ENCODE data around the gene OR4D9.
"Not testable (repeated sequence)": the region's sequence is repeated elsewhere in the genome, so short reads cannot be mapped to it uniquely, and the experiment has no call there.

Gene OR4D9

DNA sequence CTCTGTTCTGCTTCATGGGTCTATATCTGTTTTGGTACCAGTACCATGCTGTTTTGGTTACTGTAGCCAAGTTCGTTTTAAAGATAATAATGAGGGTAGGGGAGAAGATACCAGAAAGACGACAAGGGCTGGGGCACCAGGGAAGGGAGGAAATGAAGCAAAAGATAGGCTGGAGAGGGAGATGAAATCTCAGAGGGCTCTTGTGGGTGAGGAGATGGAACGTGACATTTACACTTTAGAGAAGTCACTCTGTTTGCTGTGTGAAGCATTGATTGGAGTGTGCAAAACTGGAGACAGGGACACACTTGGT lies 33.5 kb downstream of the OR4D9 start:
- Histone ChIP-seq H4K8ac (ENCODE audit: low read depth, low read length) (no peak overlapping the region), H3K4me2 (ENCODE audit: low read length) (no peak overlapping the region), H2AK5ac (ENCODE audit: low read length) (no peak overlapping the region), H3K9ac (ENCODE audit: low read length) (no peak overlapping the region), H2BK5ac (ENCODE audit: low read depth, low read length, poor library complexity) (no peak overlapping the region), H3K14ac (ENCODE audit: low read length) (no peak overlapping the region), H3K27ac (ENCODE audit: low read depth, low read length) (no peak overlapping the region), H4K91ac (ENCODE audit: low read depth, low read length) (no peak overlapping the region), H3K4ac (ENCODE audit: low read depth, low read length) (no peak overlapping the region), H3K4me1 (ENCODE audit: control insufficient read depth in 1 of 2, insufficient read depth in 2 of 2, low read length in 2 of 2) (peaks cover 0 to 6% of the 10 kb centered on the region in 2 experiments), H3K27me3 (ENCODE audit: insufficient read depth, low read length) (no peaks in the 10 kb centered on the region), H3K18ac (ENCODE audit: low read length) (no peak overlapping the region), H3K79me1 (ENCODE audit: low read length) (no peaks in the 10 kb centered on the region), H3K23ac (ENCODE audit: low read length) (no peak overlapping the region), H4K12ac (ENCODE audit: low read depth, low read length) (no peak overlapping the region), H3K4me3 (ENCODE audit: low read depth, low read length) (no peak overlapping the region), H2AFZ (ENCODE audit: insufficient read depth, low read length, poor library complexity) (no peak overlapping the region), H3K79me2 (ENCODE audit: control insufficient read depth, insufficient read depth, low read length, poor library complexity) (no peaks in the 10 kb centered on the region), H3K9me3 (ENCODE audit: insufficient read depth, low read depth, low read length) (no peaks in the 10 kb centered on the region), H2BK120ac (ENCODE audit: insufficient read depth, low read length, poor library complexity) (no peak overlapping the region), H2BK12ac (ENCODE audit: low read length) (no peak overlapping the region), H3K36me3 (ENCODE audit: control insufficient read depth in 1 of 2, insufficient read depth in 2 of 2, low read length in 2 of 2) (no peaks in the 10 kb centered on the region)
- WGBS (ENCODE audit: extremely low coverage, insufficient coverage, insufficient read length) = no CpG with 5 or more reads among the region's 3 CpGs
- no peak for DNase-seq

DNA sequence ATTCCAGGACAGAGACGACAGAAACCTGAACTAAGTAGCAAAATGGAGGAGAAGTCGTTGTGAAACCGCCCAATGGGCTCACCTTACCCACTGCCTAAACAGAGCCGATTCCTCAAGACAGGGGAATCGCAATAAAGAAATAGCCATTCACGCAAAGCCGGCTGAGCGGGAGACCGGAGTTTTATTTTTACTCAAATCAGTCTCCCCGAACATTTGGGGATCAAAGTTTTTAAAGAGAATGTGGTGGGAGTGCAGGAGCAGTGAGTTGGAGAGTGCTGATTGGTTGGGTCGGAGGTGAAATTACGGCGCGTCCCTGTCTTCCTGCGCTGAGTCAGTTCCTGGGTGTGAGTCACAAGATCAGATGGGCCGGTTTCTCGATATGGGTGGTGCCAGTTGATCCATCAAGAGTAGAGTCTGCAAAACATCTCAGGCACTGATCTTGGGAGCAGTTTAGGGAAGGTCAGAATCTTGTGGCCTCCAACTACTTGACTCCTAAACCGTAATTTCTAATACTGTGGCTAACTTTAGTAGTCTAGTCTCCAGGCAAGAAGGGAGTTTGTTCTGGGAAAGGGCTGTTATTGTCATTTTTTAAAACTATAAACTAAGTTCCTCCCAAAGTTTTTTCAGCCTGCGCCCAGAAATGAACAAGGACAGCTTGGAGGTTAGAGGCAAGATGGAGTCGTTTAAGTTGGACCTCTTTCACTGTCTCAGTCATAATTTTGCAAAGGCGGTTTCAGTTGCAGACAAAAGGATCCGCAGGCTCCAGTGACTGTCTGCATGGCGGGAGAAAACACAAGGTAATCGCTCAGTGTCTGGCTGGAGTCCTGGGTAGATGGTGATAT lies 34.1 kb downstream of the OR4D9 start:
- no peaks in the 10 kb centered on the region for H3K27me3 ChIP-seq (ENCODE audit: insufficient read depth, low read length)
- H2BK12ac ChIP-seq (ENCODE audit: low read length) = no peak overlapping the region
- H3K9ac ChIP-seq (ENCODE audit: low read length) = no peak overlapping the region
- peaks cover 0 to 6% of the 10 kb centered on the region in 2 experiments for H3K4me1 ChIP-seq (ENCODE audit: control insufficient read depth in 1 of 2, insufficient read depth in 2 of 2, low read length in 2 of 2)
- H3K79me2 ChIP-seq (ENCODE audit: control insufficient read depth, insufficient read depth, low read length, poor library complexity) = no peaks in the 10 kb centered on the region
- H2BK120ac ChIP-seq (ENCODE audit: insufficient read depth, low read length, poor library complexity) = no peak overlapping the region
- no peak overlapping the region for H3K4me3 ChIP-seq (ENCODE audit: low read depth, low read length)
- H2AFZ ChIP-seq (ENCODE audit: insufficient read depth, low read length, poor library complexity) = no peak overlapping the region
- H3K36me3 ChIP-seq (ENCODE audit: control insufficient read depth in 1 of 2, insufficient read depth in 2 of 2, low read length in 2 of 2) = no peaks in the 10 kb centered on the region
- H4K91ac ChIP-seq (ENCODE audit: low read depth, low read length) = no peak overlapping the region
- H3K23ac ChIP-seq (ENCODE audit: low read length) = no peak overlapping the region
- H4K8ac ChIP-seq (ENCODE audit: low read depth, low read length) = no peak overlapping the region
- no CpG with 5 or more reads among the region's 24 CpGs for WGBS (ENCODE audit: extremely low coverage, insufficient coverage, insufficient read length)
- H2BK5ac ChIP-seq (ENCODE audit: low read depth, low read length, poor library complexity) = no peak overlapping the region
- DNase-seq = peak; percentile 76 to 82
- H3K18ac ChIP-seq (ENCODE audit: low read length) = no peak overlapping the region
- no peak overlapping the region for H4K12ac ChIP-seq (ENCODE audit: low read depth, low read length)
- no peaks in the 10 kb centered on the region for H3K79me1 ChIP-seq (ENCODE audit: low read length)
- no peak overlapping the region for H3K27ac ChIP-seq (ENCODE audit: low read depth, low read length)
- no peaks in the 10 kb centered on the region for H3K9me3 ChIP-seq (ENCODE audit: insufficient read depth, low read depth, low read length)
- no peak overlapping the region for H2AK5ac ChIP-seq (ENCODE audit: low read length)
- H3K4ac ChIP-seq (ENCODE audit: low read depth, low read length) = no peak overlapping the region
- no peak overlapping the region for H3K4me2 ChIP-seq (ENCODE audit: low read length)
- no peak overlapping the region for H3K14ac ChIP-seq (ENCODE audit: low read length)

DNA sequence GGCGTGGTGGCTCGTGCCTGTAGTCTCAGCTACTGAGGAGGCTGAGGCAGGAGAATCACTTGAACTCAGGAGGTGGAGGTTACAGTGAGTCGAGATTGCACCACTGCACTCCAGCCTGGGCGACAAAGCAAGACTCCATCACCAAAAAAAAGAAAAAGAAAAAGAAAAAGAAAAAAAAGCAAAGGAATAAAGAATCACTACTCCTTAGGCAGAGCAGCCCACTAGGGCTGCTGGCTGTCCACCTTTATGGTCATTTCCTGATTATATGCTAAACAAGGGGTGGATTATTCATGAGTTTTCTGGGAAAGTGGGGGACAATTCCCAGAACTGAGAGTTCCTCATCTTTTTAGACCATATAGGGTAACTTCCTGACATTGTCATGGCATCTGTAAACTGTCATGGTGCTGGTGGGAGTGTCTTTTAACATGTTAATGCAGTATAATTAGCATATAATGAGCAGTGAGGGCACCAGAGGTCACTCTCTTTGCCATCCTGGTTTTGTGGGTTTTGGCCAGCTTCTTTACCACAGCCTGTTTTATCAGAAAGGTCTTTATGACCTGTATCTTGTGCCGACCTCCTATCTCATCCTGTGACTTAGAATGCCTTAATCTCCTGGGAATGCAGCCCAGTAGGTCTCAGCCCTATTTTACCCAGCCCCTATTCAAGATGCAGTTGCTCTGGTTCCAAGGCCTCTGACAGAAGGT lies 36.4 kb downstream of the OR4D9 start:
- H2AFZ ChIP-seq (ENCODE audit: insufficient read depth, low read length, poor library complexity); H3K18ac ChIP-seq (ENCODE audit: low read length); H3K27me3 ChIP-seq (ENCODE audit: insufficient read depth, low read length); H3K36me3 ChIP-seq (ENCODE audit: control insufficient read depth in 1 of 2, insufficient read depth in 2 of 2, low read length in 2 of 2); H4K8ac ChIP-seq (ENCODE audit: low read depth, low read length); H3K27ac ChIP-seq (ENCODE audit: low read depth, low read length); H3K4ac ChIP-seq (ENCODE audit: low read depth, low read length); H3K23ac ChIP-seq (ENCODE audit: low read length); H4K12ac ChIP-seq (ENCODE audit: low read depth, low read length); H3K79me1 ChIP-seq (ENCODE audit: low read length); H2AK5ac ChIP-seq (ENCODE audit: low read length); H3K79me2 ChIP-seq (ENCODE audit: control insufficient read depth, insufficient read depth, low read length, poor library complexity); H3K9me3 ChIP-seq (ENCODE audit: insufficient read depth, low read depth, low read length); H3K9ac ChIP-seq (ENCODE audit: low read length); H3K4me1 ChIP-seq (ENCODE audit: control insufficient read depth in 1 of 2, insufficient read depth in 2 of 2, low read length in 2 of 2); H3K4me3 ChIP-seq (ENCODE audit: low read depth, low read length); H2BK5ac ChIP-seq (ENCODE audit: low read depth, low read length, poor library complexity); H3K4me2 ChIP-seq (ENCODE audit: low read length); H3K14ac ChIP-seq (ENCODE audit: low read length): not testable (repeated sequence)
- peak overlapping the region; percentile 16 for H2BK12ac ChIP-seq (ENCODE audit: low read length)
- H2BK120ac ChIP-seq (ENCODE audit: insufficient read depth, low read length, poor library complexity) = peak overlapping the region; percentile 46
- no CpG with 5 or more reads among the region's 5 CpGs for WGBS (ENCODE audit: extremely low coverage, insufficient coverage, insufficient read length)
- H4K91ac ChIP-seq (ENCODE audit: low read depth, low read length) = peak overlapping the region; percentile 31
- DNase-seq = peak in 1 of 2 donors; percentile 47

DNA sequence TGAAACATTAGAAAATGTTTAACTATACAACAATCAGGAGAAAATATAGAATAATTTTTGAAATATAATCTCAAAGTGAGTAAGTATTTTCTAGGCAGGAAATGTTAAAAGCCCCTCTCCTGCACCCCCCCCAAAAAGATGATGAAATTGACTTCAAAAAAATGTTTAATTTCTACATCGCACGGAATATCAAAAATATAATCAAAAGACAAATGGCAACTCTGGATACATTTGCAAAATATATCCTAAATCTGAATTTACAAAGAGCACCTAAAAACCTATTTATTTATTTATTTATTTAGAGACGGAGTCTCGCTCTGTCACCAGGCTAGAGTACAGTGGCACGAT lies 36.9 kb downstream of the OR4D9 start:
- Histone ChIP-seq H3K23ac (ENCODE audit: low read length) (no peak overlapping the region), H3K4me2 (ENCODE audit: low read length) (no peak overlapping the region), H3K79me2 (ENCODE audit: control insufficient read depth, insufficient read depth, low read length, poor library complexity) (no peaks in the 10 kb centered on the region), H4K8ac (ENCODE audit: low read depth, low read length) (no peak overlapping the region), H2AFZ (ENCODE audit: insufficient read depth, low read length, poor library complexity) (no peak overlapping the region), H3K79me1 (ENCODE audit: low read length) (peaks cover 3% of the 10 kb centered on the region), H2BK5ac (ENCODE audit: low read depth, low read length, poor library complexity) (no peak overlapping the region), H3K9me3 (ENCODE audit: insufficient read depth, low read depth, low read length) (no peaks in the 10 kb centered on the region), H2BK12ac (ENCODE audit: low read length) (no peak overlapping the region), H3K4me3 (ENCODE audit: low read depth, low read length) (no peak overlapping the region), H3K4ac (ENCODE audit: low read depth, low read length) (no peak overlapping the region), H3K9ac (ENCODE audit: low read length) (no peak overlapping the region), H3K36me3 (ENCODE audit: control insufficient read depth in 1 of 2, insufficient read depth in 2 of 2, low read length in 2 of 2) (no peaks in the 10 kb centered on the region), H2BK120ac (ENCODE audit: insufficient read depth, low read length, poor library complexity) (no peak overlapping the region), H4K91ac (ENCODE audit: low read depth, low read length) (no peak overlapping the region), H3K14ac (ENCODE audit: low read length) (no peak overlapping the region), H3K4me1 (ENCODE audit: control insufficient read depth in 1 of 2, insufficient read depth in 2 of 2, low read length in 2 of 2) (peaks cover 2 to 6% of the 10 kb centered on the region in 2 experiments), H3K18ac (ENCODE audit: low read length) (no peak overlapping the region), H3K27me3 (ENCODE audit: insufficient read depth, low read length) (no peaks in the 10 kb centered on the region), H3K27ac (ENCODE audit: low read depth, low read length) (no peak overlapping the region), H4K12ac (ENCODE audit: low read depth, low read length) (no peak overlapping the region), H2AK5ac (ENCODE audit: low read length) (no peak overlapping the region)
- no CpG with 5 or more reads among the region's 5 CpGs for WGBS (ENCODE audit: extremely low coverage, insufficient coverage, insufficient read length)
- no peak for DNase-seq
